Right lobe of liver (tissue), 6 donors: ENCODE measurements around the gene PRPF38B. TPM values are rescaled to one million over a fixed set of nuclear protein-coding genes. Genes with fewer than 3 reads are reported as not detected.

Experiments
- ATAC-seq, 4 donors: fragments of 200-7000 bp; cut with Tn5 transposase; one replicate each; pipeline ENCODE4 v1.9.1; 2020; ENCODE audit warnings: mild to moderate bottlenecking in 4 of 4, moderate library complexity in 4 of 4
- DNase-seq, 3 donors: peaks; one replicate each; pipeline ENCODE4 v3.0.0-alpha.2; 2020
- H3K27ac ChIP-seq, 3 donors: fragments of 200-600 bp; one replicate each; pipeline ENCODE4 v1.8.0; 2022
- H3K27me3 ChIP-seq, 2 donors: fragments of 200-600 bp; one replicate each; pipeline ENCODE4 v1.8.0; 2022
- H3K36me3 ChIP-seq, 4 donors: fragments of 200-600 bp; sonication (generic) in 1 of 4; one replicate each; pipeline versions ENCODE4 v1.5.1 to v1.8.0; 2017 to 2022; ENCODE audit warnings: control low read depth in 1 of 4
- H3K4me1 ChIP-seq, 4 donors: fragments of 200-600 bp; sonication (generic) in 1 of 4; one replicate each; pipeline versions ENCODE4 v1.5.1 to v1.8.0; 2017 to 2022; ENCODE audit warnings: control low read depth in 1 of 4
- H3K4me3 ChIP-seq, 3 donors: fragments of 200-600 bp; one replicate each; pipeline ENCODE4 v1.8.0; 2022
- H3K9me3 ChIP-seq, 4 donors: fragments of 200-600 bp; sonication (generic) in 1 of 4; one replicate each; pipeline versions ENCODE4 v1.5.1 to v1.8.0; 2017 to 2022; ENCODE audit warnings: control low read depth in 1 of 4
- POLR2A ChIP-seq: fragments of 450-650 bp; IDR thresholded peaks from one replicate; pipeline ENCODE4 v1.6.1; 2017; ENCODE audit warnings: antibody characterized with exemption, mild to moderate bottlenecking
- WGBS: methylation state at CpG from one replicate; pipeline ENCODE4 v1.1.6; 2018; ENCODE audit warnings: low coverage, low lambda C conversion rate; ENCODE audit not compliant: insufficient coverage; ENCODE audit errors: missing lambda C conversion rate; 5-methylcytosine and 5-hydroxymethylcytosine counted together
- intact Hi-C, 2 donors: fragments of 100-400 bp; cut with DNase I; formaldehyde crosslinking; loops; one replicate each; pipeline versions ENCODE4 v1.11.2 to v1.14.1; 2022
- total RNA-seq, 6 experiments: library from RNA; depleted of rRNA in 2 of 6; stranded (reverse); fragments of >200 nt in 2 of 6; fragmentation: NEBNext Ultra II Directional in 3 of 6; extraction: Animal tissue kit (Norgen Biotek cat#: 25700) in 3 of 6; gene quantifications; one replicate each; pipeline versions ENCODE4 v1.1.0 to v1.2.4, GENCODE V29; 2016 to 2023
- TF ChIP-seq, protein P1 (sequence below), 4 donors: fragments of 200-600 bp in 3 of 4; fragments of 450-650 bp in 1 of 4; IDR thresholded peaks; one replicate each; pipeline versions ENCODE4 v1.5.1 to v1.8.0; 2016 to 2022; ENCODE audit warnings: antibody characterized with exemption in 4 of 4, mild to moderate bottlenecking in 2 of 4
- donor health status: DM: no; HTN: yes; CAD: no.
- donor health status: DM: no; HTN: no; CAD: no.
- donor health status: DM: no; HTN: no; CAD: no.
- donor health status: DM: no; HTN: yes; CAD: no.
- donor health status: DM: no; HTN: yes; CAD: no.

Gene PRPF38B
- total RNA-seq, 6 experiments from 2014 or later = 8.6 to 20.3 (median 12.6) TPM

DNA sequence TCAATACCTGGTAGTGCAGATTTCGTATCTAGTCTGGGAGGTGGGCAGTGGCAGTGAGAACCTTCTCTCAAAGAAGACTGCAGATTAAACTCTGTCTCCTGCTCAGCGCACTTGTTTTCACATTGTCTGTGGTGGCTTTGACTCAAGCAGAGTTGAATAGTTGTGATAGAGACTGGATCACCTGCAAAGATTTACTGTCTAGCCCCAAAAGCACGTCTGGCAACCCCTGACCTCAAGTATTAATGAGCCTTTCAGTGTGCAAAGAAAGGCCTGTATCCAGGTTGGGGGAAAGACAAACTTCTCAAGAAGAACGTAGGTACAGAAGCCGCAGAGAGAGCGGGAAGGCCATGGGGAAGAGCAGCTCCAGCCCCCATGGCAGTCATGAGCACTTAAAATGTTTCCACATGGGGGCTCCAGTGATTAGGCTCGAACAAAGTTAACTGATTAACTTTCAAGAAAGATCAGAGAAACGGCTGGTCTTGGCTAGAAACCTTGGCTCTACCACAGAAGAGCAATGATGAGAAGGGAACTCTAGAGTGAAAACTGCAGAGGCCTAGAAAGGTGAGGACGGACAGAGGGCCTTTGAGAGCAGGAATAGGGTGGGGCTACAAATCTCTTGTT lies 46.4 kb upstream of the PRPF38B start:
- intact Hi-C loops = no loop called here
- Histone ChIP-seq H3K27ac (peak overlapping the region; percentile 60 to 74 (median 72)), H3K36me3 (no peaks in the 10 kb centered on the region), H3K9me3 (no peaks in the 10 kb centered on the region), H3K4me1 (peaks cover 0 to 12% (median 6%) of the 10 kb centered on the region in 4 donors), H3K4me3 (no peak overlapping the region), H3K27me3 (no peaks in the 10 kb centered on the region)
- WGBS = 68% methylated on average over 6 of the region's 9 CpGs
- ATAC-seq = no peak
- no peak for DNase-seq
- TF ChIP-seq POLR2A = no peak
- TF ChIP-seq, protein P1, sequence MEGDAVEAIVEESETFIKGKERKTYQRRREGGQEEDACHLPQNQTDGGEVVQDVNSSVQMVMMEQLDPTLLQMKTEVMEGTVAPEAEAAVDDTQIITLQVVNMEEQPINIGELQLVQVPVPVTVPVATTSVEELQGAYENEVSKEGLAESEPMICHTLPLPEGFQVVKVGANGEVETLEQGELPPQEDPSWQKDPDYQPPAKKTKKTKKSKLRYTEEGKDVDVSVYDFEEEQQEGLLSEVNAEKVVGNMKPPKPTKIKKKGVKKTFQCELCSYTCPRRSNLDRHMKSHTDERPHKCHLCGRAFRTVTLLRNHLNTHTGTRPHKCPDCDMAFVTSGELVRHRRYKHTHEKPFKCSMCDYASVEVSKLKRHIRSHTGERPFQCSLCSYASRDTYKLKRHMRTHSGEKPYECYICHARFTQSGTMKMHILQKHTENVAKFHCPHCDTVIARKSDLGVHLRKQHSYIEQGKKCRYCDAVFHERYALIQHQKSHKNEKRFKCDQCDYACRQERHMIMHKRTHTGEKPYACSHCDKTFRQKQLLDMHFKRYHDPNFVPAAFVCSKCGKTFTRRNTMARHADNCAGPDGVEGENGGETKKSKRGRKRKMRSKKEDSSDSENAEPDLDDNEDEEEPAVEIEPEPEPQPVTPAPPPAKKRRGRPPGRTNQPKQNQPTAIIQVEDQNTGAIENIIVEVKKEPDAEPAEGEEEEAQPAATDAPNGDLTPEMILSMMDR (IDR thresholded peaks at IDR 0.05) = no peak

DNA sequence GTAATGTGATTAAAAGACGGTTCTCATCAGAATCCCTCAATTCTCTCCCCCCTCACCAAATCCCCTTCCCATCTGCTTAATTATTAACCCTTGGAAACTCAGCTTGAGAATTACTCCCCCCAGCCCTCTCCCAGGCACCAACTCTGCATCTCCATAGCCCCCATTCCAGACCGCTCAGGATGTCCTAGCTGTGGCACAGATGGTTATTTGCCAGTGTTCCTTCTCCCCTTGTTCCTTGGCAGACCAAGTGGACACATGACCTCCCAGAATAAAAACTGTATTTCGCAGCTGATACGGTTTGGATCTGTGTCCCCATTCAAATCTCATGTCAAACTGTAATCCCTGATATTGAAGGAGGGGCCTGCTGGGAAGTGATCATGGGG lies 45.9 kb upstream of the PRPF38B start:
- intact Hi-C loops = no loop called here

DNA sequence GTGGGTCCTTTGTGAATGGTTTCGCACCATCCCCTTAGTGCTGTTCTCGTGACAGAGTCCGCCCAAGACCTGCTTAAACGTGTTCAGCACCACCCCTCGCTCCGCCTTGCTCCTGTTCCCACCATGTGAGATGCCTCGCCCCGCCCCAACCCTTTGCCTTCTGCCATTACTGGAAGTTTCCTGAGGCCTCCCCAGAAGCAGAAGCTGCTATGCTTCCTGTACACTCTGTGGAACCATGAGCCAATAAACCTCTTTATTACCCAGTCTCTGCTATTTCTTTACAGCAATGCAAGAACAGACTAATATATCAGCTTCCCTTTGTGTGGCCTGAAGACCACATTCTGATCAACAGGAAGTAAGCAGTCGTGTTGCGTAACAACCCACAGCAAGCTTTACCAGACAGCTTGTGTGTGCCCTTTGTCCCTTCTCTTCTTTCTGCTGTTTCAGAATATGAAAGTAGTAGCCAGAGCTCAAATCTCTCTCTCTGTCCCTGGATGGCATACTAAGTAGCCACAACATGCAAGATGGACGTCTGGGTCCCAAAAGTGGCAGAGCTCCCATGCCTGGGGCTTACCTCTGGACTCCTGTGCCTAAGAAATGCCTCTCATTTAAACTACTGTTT lies 45.4 kb upstream of the PRPF38B start:
- H3K9me3 ChIP-seq = no peaks in the 10 kb centered on the region

More for the DNA sequence above, 45.9 kb upstream of the PRPF38B start:
- WGBS = 70% methylated on average over 3 of the region's 4 CpGs
- Histone ChIP-seq H3K9me3 (no peaks in the 10 kb centered on the region), H3K4me1 (peaks cover 0 to 12% (median 6%) of the 10 kb centered on the region in 4 donors), H3K36me3 (no peaks in the 10 kb centered on the region), H3K27me3 (no peaks in the 10 kb centered on the region), H3K27ac (peak overlapping the region; percentile 60 to 74 (median 72)), H3K4me3 (no peak overlapping the region)
- no peak for ATAC-seq
- no peak for TF ChIP-seq POLR2A
- TF ChIP-seq, protein P1 (IDR thresholded peaks at IDR 0.05) = no peak
- no peak for DNase-seq

DNA sequence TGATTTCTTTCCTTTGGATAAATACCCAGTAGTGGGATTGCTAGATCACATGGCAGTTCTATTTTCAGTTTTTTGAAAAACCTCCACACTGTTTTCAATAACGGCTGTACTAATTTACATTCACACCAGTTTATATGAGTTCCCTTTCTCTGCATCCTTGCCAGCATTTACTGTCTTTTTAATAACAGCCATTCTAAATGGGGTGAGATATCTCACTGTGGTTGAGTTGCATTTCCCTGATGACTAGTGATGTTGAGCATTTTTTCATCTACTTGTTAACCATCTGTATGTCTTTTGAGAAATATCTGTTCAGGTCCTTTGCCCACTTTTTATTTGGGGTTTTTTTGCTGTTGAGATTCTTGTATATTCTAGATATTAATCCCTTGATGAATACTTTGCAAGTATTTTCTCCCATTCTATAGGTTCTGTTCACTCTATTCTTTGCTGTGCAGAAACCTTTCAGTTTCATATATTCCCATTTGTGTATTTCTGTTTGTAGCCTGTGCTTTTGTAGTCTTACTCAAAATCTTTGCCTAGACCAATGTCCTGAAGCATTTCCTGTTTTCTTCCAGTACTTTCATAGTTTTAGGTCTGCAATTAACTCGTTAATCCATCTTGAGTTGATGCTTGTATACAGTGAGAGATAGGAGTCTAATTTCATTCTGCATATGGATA lies 38.5 kb upstream of the PRPF38B start:
- ATAC-seq = no peak
- no peak for DNase-seq
- Histone ChIP-seq H3K4me1 (no peaks in the 10 kb centered on the region), H3K9me3 (no peaks in the 10 kb centered on the region), H3K27ac (no peak overlapping the region), H3K36me3 (no peaks in the 10 kb centered on the region), H3K27me3 (no peaks in the 10 kb centered on the region), H3K4me3 (no peak overlapping the region)
- no peak for TF ChIP-seq POLR2A
- TF ChIP-seq, protein P1 (IDR thresholded peaks at IDR 0.05) = no peak
- 34% methylated on average over 2 of the region's 2 CpGs for WGBS
- intact Hi-C loops = no loop called here

More for the DNA sequence above, 45.4 kb upstream of the PRPF38B start:
- ATAC-seq (peak; percentile 91 to 95 (median 94)), DNase-seq (peak; percentile 77 to 87 (median 82))
- Histone ChIP-seq H3K4me1 (peaks cover 0 to 12% (median 6%) of the 10 kb centered on the region in 4 donors), H3K4me3 (no peak overlapping the region), H3K36me3 (no peaks in the 10 kb centered on the region), H3K27me3 (no peaks in the 10 kb centered on the region), H3K27ac (peak overlapping the region; percentile 60 to 74 (median 72))
- peak; percentile 59 for TF ChIP-seq POLR2A
- TF ChIP-seq, protein P1 (IDR thresholded peaks at IDR 0.05) = no peak
- intact Hi-C loops = no loop called here
- WGBS = 16% methylated on average over 4 of the region's 11 CpGs
